Measurements from ENCODE around the gene C17orf100.

Gene C17orf100

DNA sequence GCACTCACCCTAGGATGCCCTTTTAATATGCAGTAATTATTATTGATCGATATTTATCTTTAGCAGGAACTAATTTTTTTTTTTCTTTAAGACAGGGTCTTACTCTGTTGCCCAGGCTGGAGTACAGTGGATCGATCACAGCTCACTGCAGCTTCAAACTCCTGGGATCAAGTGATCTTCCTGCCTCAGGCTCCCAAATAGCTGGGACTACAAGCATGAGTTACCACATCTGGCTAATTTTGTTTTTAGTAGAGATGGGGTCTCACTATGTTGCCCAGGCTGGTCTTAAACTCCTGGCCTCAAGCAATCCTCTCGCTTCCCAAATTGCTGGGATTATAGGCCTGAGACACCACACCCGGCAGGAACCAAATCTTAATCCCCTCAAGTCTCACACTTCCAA, 40.3 kb upstream of the C17orf100 start:
- no peak for DNase-seq (ENCODE audit: low spot score)
- TF ChIP-seq, protein P1, sequence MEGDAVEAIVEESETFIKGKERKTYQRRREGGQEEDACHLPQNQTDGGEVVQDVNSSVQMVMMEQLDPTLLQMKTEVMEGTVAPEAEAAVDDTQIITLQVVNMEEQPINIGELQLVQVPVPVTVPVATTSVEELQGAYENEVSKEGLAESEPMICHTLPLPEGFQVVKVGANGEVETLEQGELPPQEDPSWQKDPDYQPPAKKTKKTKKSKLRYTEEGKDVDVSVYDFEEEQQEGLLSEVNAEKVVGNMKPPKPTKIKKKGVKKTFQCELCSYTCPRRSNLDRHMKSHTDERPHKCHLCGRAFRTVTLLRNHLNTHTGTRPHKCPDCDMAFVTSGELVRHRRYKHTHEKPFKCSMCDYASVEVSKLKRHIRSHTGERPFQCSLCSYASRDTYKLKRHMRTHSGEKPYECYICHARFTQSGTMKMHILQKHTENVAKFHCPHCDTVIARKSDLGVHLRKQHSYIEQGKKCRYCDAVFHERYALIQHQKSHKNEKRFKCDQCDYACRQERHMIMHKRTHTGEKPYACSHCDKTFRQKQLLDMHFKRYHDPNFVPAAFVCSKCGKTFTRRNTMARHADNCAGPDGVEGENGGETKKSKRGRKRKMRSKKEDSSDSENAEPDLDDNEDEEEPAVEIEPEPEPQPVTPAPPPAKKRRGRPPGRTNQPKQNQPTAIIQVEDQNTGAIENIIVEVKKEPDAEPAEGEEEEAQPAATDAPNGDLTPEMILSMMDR (IDR thresholded peaks at IDR 0.05; ENCODE audit: extremely low read depth, missing control alignments): no peak

DNA sequence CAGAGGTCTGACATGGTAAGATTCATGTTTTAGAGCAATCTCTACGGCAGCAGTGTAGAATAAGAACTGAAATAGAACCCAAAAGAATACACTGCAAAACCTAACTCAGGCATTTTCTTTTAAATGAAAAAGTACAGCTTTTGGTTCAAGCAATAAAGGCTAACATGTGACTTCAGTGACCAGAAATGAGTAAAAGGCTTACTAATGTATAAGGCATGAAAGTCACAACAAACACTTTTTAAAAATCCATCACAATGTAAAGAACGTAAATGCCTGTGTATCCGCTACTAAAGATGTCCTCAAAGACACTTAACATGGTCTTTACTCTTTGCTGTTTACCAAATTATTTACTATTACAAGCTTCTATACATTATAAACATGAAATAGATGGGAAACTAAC, 27.6 kb upstream of the C17orf100 start:
- no peak for DNase-seq (ENCODE audit: low spot score)
- TF ChIP-seq, protein P1 (IDR thresholded peaks at IDR 0.05; ENCODE audit: extremely low read depth, missing control alignments): no peak

DNA sequence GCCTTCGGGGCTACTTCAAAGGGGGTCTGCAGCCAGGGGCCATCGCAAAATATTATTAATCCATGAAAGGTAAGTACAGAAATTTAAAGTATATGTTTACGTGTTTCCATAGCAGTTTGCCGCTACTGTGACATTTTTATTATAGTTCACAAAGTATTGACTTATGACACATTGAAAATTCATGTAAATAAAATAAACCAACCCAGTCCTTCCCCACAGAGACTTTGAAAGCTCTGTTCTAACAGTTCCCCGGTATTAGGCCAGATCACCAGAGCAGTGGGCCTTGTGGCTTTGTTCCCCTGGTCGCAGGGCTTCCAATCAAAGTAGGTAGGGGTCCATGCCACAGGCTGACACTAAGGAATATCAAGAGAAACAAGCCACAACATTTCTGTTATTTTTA, 24.9 kb upstream of the C17orf100 start:
- no peak for DNase-seq (ENCODE audit: low spot score)
- TF ChIP-seq, protein P1 (IDR thresholded peaks at IDR 0.05; ENCODE audit: extremely low read depth, missing control alignments): no peak

DNA sequence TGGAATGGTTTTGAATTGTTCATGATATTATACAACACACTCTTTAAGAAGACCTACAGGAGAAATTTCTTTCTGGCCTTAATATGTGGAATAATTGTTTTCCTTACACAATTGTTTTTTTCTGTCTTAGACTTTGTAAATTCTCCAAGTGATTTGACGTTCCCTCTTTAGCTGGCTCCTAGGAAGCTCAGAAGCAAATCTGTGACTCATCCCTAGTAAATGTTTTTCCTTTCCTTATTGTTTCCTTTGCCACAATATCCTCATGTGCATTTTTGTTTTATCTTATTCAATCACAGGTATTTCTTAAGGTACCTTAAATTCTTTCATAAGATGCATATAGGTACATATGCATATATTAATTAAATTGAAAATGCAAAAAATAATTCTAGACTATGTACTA, 24.5 kb upstream of the C17orf100 start:
- TF ChIP-seq, protein P1 (IDR thresholded peaks at IDR 0.05; ENCODE audit: extremely low read depth, missing control alignments): no peak
- DNase-seq (ENCODE audit: low spot score): no peak

DNA sequence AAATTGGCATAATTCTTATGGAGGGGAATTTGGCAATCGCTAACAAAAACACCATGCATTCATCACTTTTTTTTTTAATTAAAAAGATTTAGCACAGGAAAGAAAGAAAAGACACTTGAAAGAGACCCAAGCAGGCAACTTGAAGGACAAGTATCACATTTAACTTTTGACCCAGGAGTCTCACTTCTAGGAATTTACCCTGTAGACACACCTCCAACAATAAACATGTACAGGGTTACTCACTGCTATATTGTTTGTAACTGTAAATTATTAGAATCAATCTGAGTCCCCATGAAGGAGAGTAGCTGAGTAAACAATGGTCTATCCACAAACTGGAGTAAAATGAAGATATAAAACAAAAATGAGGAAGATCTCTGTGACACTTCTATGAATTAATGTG, 21.2 kb upstream of the C17orf100 start:
- TF ChIP-seq, protein P1 (IDR thresholded peaks at IDR 0.05; ENCODE audit: extremely low read depth, missing control alignments): no peak
- DNase-seq (ENCODE audit: low spot score): no peak

DNA sequence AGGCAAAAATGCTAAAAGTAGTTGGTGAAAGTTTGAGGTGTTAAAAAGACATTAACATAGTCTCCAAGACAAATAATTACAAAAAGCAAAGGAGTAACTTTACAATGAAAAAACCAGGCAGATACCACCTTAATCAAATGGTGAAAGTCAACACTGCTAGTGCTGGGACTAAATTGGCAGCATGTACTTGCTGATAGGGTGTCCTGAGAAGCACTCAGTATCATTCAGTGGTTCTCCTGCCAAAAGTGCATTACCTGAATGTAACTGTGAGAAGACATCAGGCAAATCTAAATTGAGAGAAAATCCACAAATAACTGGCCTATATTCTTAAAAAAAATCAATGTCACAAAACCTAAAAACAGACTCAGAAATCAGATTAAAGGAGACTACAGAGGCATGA, 19.0 kb upstream of the C17orf100 start:
- TF ChIP-seq, protein P1 (IDR thresholded peaks at IDR 0.05; ENCODE audit: extremely low read depth, missing control alignments): no peak
- no peak for DNase-seq (ENCODE audit: low spot score)

DNA sequence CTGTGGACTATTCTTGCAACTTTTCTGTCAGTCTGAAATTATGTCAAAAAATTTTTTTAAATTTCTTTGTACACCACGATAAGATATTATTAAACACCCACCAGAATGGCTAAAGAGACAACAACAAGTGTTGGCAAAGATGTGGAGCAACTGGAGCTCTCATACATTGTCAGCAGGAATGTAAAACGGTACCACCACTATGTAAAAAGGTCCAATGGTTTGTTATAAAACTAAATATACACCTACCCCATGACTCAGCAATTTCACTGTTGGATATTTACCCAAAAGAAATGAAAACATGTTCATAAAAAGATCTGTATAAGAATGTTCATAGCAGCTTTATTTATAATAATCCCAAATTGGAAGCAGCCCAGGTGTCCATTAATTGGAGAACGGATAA, 18.3 kb upstream of the C17orf100 start:
- DNase-seq (ENCODE audit: low spot score): no peak
- TF ChIP-seq, protein P1 (IDR thresholded peaks at IDR 0.05; ENCODE audit: extremely low read depth, missing control alignments): no peak
